Adipose tissue (tissue), 3 donors: ENCODE measurements around the gene PADI4. TPM values are rescaled to one million over a fixed set of nuclear protein-coding genes. Genes with fewer than 3 reads are reported as not detected.

Source experiments
- H3K27ac ChIP-seq: one replicate; pipeline ENCODE4 v1.5.1; 2013; ENCODE audit warnings: low read depth, low read length
- WGBS, 3 donors: extraction: QIAGEN DNeasy Blood & Tissue Kit; methylation state at CpG; one replicate each; pipeline ENCODE4 v1.1.7; 2013; 5-methylcytosine and 5-hydroxymethylcytosine counted together
- polyA plus RNA-seq, 3 donors: library from polyadenylated mRNA; stranded (reverse); fragments of 200-250 nt; gene quantifications; one replicate each; pipeline ENCODE4 v1.2.3, GENCODE V29; 2013
- donor health status: healthy with polysubstance abuse.
- donor health status: Bipolar disorder and iron deficiency.
- donor health status: healthy.

Gene PADI4
- polyA plus RNA-seq, 3 donors, result 0.36 to 10.2 (median 2.4) TPM

DNA sequence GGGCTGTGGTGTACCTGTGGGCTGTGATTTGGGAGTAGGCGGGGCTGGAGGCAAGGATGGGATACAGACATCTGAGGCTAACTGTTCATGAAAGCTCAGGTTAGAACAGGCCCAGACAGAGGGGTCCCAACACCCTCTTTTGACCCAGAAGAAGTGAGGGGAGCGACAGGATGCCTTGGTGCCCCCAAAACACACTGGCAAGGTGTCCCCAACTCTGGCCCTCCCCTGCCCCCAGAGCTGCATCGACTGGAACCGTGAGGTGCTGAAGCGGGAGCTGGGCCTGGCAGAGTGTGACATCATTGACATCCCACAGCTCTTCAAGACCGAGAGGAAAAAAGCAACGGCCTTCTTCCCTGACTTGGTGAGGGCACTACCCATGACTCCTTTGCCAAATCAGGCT lies 27.6 kb upstream of the PADI4 start:
- H3K27ac ChIP-seq, result no peak overlapping the region
- 78 to 90% (median 85%) methylated on average over 7 of the region's 7 CpGs for WGBS, 3 donors

DNA sequence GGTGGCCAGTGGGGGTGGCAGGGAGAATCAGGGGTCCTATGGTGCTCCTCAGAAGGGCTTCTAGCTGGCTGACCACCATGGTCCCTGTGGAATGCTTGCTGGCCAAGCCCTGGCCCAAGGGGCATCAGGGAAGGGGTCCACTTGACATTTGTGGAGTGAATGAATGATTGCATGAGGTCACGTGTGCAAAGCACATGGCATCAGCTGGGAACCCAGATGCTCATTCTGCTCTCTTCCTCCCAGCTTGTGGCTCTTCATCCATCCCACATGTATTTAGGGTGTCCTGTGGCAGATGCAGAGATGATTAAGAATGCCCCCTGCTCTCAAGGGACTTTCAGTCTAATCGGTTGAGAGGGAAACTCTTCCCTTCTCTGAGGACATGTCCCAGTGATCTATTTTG lies 27.1 kb upstream of the PADI4 start:
- WGBS, 3 donors, result 69 to 92% (median 74%) methylated on average over 2 of the region's 2 CpGs
- no peak overlapping the region for H3K27ac ChIP-seq

DNA sequence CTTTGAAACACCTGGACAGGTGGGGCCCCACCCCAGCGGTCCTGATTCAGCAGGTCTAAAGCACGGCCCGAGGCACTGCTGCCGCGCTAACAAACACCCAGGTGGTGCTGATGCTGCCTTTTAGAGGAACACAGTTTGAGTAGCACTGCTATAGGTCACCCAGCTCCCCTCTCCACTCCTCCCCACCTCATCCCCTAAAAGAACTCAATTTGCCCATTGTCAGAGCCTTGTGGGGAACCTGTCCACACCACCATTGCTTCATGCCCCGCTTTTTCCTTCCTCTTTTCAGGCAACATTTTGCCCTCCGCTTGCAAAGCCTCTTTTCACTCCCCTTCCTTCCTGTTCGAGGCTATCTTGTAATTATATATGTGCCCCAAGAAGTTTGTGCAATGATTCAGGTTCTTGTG lies 26.2 kb upstream of the PADI4 start:
- 38 to 83% (median 43%) methylated on average over 8 of the region's 8 CpGs for WGBS, 3 donors

DNA sequence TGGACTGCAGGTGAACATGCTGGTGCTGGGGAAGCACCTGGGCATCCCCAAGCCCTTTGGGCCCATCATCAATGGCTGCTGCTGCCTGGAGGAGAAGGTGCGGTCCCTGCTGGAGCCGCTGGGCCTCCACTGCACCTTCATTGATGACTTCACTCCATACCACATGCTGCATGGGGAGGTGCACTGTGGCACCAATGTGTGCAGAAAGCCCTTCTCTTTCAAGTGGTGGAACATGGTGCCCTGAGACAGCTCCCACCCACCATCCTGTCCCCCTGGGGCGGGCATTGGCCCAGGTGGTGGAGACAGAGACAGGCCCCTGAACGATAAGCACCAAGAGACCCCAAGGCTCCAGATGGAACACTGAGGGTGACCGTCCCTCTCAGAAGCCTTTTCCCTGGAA lies 25.2 kb upstream of the PADI4 start:
- H3K27ac ChIP-seq, result no peak overlapping the region
- WGBS, 3 donors, result 65 to 94% (median 89%) methylated on average over 5 of the region's 5 CpGs

More for the DNA sequence above, 26.2 kb upstream of the PADI4 start:
- no peak overlapping the region for H3K27ac ChIP-seq

- no peak overlapping the region for H3K27ac ChIP-seq
- 76 to 88% (median 78%) methylated on average over 5 of the region's 5 CpGs for WGBS, 3 donors
Observed at GRCh38 chr1:17286646-17287045, 21.4 kb upstream of the PADI4 start.

DNA sequence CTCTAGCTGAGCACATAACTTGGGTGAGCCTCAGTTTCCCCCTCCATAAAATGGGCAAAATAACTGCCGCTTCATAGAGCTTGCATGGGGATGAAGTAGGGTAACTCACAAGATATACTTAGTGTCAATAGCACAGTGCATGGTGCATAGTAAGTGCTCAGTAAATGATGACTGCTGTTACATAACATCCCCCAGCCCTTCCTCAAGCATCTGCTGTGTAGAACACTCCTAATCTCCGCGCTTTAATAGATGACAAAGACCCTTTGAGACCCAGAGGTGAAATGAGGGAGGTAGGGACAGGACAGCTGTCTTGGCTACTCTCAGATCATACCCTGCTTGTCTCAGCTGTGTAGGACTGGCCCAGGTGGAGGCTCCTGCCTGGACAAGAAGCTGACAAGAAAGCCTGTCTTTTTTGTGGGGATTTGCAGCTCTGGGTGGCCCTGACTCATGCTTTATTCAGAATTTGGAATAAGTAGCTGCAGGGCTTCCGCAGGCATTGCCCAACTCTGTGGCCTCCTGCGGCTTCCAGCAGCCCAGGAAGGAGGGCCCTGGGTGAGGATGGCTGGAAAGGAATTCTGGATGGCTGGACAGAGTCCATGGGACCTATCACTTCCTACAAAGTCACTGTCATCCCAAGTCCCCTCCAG lies 20.7 kb upstream of the PADI4 start:
- H3K27ac ChIP-seq, result no peak overlapping the region
- WGBS, 3 donors, result 64 to 88% (median 79%) methylated on average over 5 of the region's 5 CpGs

GRCh38 chr1:17289721-17290120 lies 18.3 kb upstream of the PADI4 start:
- WGBS, 3 donors, result 44 to 64% (median 45%) methylated on average over 2 of the region's 2 CpGs
- H3K27ac ChIP-seq, result no peak overlapping the region

DNA sequence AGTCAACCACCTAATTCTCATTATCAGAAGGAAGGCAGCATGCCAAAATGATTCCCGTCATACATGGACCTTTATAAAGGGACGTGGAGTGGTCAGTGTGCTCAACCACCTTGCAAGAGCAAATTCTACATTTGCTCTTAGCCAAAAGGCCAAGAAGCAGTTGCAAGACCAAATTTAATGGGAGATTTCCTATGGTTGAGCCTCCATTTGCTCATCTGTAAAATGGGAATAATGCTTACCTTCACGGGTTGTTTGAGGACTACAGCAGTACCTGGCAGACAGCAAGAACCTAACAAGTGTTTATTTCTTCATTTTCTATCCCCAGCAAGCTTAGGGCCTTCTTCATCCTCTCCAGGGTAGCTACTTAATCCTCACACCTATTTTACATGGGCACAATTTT lies 17.4 kb upstream of the PADI4 start:
- WGBS, 3 donors, result 89 to 96% (median 92%) methylated on average over 3 of the region's 3 CpGs
- H3K27ac ChIP-seq, result no peak overlapping the region

DNA sequence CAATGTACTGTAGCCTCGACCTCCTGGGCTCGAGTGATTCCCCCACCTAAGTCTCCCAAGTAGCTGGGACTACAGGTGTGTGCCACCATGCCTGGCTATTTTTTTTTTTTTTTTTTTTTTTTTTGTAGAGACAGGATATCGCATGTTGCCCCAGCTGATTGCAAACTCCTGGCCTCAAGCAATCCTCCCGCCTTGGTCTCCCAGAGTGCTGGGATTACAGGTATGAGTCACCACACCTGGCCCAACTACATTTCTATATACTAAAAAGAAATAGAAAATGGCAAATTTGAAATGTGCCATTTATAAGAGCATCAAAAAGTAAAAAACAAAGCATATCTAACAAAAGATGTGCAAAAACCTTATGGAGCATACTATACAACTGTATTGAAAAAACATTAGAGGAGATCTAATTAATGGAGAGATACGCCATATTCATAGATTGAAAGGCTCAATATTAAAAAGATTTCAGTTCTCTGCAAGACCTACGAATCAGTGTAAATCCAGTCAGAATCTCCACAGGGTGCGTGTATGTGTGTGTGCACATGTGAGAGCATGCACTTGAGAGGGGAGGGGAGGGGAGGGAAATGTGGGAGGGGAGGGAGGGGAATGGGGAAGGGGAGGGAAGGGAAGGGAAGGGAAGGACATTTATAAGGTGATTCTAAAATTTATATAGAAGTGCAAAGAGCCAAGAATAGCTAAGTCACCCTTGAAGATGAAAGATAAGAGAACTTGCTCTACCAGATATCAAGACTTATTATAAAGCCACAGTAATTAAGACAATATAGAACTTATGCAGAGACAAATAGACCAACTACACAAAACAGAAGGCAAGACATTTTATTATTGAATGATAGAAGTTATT lies 15.5 kb upstream of the PADI4 start:
- 52 to 75% (median 62%) methylated on average over 7 of the region's 7 CpGs for WGBS, 3 donors
- H3K27ac ChIP-seq, result no peak overlapping the region

DNA sequence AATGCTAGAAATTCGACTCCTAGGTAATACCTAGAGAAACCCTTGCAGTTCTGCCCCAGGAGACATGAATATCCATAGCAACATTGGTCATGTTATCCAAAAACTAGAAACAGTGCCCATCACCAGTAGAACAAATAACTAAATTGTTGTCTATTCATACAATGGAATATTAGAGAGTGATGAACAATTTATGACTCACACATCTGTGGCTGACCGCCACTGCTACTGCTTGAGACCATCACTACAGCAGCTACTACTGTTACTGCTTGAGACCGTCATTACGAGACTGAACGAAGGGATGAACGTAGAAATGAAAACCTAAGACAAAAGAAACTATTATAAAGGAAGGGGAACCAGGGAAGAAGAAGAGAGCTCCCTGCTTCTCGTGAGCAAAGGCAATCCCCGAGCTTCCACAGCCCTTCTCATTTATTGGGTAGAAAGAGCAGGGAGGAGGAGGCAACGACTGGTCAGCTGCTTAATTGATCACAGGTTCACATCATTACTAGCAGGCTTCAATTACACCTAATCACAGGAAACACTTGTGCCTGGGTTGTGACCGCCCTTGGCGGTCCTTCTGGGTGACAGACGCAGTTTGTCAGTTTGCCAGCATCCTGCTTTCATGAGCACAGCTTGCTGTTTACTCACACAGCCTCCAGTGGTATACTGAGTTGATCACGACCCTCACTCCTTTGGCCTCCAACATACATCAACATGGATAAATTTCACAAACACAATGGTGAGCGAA lies 14.1 kb upstream of the PADI4 start:
- H3K27ac ChIP-seq, result no peak overlapping the region
- 47 to 53% (median 48%) methylated on average over 14 of the region's 14 CpGs for WGBS, 3 donors

DNA sequence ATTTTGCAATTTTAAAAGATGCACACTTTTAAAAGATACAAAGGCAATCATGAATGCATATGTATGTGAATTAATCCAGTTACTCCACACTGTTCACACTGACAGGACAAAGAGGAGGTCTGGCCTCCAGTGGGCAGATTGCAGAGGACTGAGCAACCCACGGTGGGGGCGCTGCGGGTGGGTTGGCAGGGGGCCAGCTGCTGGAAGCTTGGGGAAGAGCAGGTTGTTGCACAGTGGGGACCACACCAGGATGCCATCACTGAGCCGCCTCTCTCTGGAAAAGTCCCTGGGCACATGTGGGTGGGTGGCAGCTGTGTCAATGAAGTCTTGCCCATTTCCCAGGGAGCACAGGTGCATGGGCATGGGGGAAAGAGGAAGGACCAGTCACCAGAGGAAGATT lies 12.7 kb upstream of the PADI4 start:
- 57 to 66% (median 60%) methylated on average over 4 of the region's 4 CpGs for WGBS, 3 donors
- no peak overlapping the region for H3K27ac ChIP-seq

GRCh38 chr1:17296086-17296485 lies 11.9 kb upstream of the PADI4 start:
- H3K27ac ChIP-seq, result no peak overlapping the region
- 69 to 91% (median 72%) methylated on average over 5 of the region's 5 CpGs for WGBS, 3 donors

GRCh38 chr1:17297991-17298390 lies 10.0 kb upstream of the PADI4 start:
- 72 to 83% (median 81%) methylated on average over 7 of the region's 7 CpGs for WGBS, 3 donors
- H3K27ac ChIP-seq, result no peak overlapping the region

- H3K27ac ChIP-seq, result no peak overlapping the region
- 85 to 91% (median 87%) methylated on average over 5 of the region's 5 CpGs for WGBS, 3 donors
Observed at GRCh38 chr1:17301767-17302166, 6.2 kb upstream of the PADI4 start.

DNA sequence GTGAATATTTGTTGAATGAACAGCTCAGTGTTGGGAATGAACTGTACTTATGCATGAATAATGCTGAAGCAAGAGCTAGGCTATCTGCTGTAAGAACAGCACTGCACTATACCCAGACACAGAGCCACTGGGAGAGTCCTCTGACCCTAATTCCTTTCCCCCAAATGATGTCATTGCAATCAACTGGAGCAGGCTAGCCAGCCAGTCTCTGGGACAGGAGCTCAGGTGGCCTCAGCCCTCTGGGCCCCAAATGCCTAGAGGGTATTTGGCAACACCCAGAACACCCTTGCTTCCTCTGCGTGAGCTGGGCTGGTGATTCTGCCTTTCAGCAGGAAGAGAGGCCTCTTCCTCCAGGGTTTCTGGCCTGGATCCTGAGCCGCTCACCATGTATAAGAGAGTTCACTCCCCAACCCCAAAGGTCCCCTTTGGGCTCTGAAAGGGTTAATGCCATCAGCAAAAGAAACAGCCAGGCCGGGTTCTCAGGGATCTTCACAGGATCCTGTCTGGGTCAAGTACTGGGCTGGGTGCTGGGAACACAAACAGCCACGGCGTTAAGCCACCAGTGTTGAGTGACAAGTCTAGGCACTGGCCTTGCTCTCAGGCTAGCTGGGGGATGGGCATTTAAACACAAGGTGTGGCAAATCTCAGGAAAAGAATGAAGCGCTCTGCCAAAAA lies 3.7 kb upstream of the PADI4 start:
- 21 to 41% (median 28%) methylated on average over 6 of the region's 6 CpGs for WGBS, 3 donors
- H3K27ac ChIP-seq, result no peak overlapping the region

- WGBS, 3 donors, result 36 to 60% (median 48%) methylated on average over 6 of the region's 6 CpGs
- H3K27ac ChIP-seq, result no peak overlapping the region
Observed at GRCh38 chr1:17304826-17305175, 3.2 kb upstream of the PADI4 start.

GRCh38 chr1:17305576-17306095 lies 2.4 kb upstream of the PADI4 start:
- 70 to 77% (median 75%) methylated on average over 13 to 14 of the region's 14 CpGs for WGBS, 3 donors
- H3K27ac ChIP-seq, result no peak overlapping the region

DNA sequence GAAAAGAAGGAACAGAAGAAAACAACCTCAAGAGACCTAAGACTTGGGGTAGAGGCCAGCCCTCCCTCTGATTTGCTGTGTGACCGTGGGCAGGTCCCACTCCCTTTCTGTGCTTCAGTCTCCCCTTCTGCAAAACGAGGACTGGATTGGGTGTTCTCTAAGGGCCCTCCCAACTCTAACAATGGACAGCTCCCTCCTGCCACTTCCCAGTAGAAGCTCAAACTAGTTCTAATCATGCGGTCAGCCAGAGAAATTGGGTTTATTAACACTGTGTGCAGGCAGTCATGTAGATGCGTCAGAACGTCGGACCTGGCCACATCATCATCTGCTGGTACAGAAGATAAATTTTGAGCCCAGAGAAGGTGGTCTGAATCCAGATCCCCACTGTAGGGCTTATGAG lies 1.6 kb upstream of the PADI4 start:
- no peak overlapping the region for H3K27ac ChIP-seq
- 65 to 73% (median 70%) methylated on average over 6 of the region's 6 CpGs for whole genome bisulfite sequencing, 3 donors

DNA sequence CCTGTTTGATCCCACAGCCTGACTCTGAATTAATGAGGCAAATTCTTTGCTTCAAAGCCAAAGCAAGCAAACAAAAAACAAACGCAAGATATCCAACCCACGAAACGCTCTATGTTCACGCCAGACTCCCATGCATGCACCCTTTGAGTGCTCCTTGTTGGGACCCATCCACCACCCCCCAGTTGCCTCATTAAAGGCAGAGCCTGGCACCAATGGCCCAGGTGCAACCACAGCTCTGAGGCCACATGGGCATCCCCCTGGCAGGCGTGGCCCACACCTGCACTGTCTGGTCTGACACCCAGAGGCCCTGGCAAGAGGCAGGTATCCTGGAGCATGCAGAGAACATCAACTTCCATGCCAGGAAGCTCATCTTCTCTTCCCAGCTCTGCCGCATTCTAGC lies 1.1 kb upstream of the PADI4 start:
- 28 to 54% (median 42%) methylated on average over 6 of the region's 6 CpGs for whole genome bisulfite sequencing, 3 donors

More for the DNA sequence above, 1.1 kb upstream of the PADI4 start:
- no peak overlapping the region for H3K27ac ChIP-seq
